DMS53 treated with DMSO at 0.1 percent for 48 hours (cell line): ENCODE results near the gene ACCS.

Experiments used
- DNase-seq: peaks from one replicate; lab custom pipeline; 2025; ENCODE audit not compliant: unreplicated experiment; lab: John Stamatoyannopoulos, UW

The ACCS gene

GRCh38 chr11:44128729-44129128 is 62.7 kb downstream of the ACCS start:
- DNase-seq: no peak

DNA sequence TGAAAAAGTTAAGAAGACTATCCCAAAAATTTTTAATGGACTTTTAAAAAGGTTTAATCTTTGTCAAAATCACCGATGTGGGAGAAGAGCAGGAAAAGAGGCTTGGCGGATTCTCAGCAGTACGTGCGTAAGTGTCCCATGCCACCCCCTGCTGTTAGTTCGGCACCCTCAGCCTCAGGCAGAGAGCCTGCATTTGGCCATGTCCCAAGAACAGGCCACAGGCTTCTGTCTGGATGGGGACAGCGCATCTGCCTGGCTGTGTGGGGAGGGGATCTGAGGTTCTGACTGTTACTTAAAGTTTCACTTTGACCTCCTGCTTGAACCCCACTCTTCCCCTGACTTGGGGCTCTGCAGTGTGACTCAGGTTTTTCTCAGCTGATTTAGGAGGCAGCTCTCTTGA is 64.7 kb downstream of the ACCS start:
- no peak for DNase-seq

GRCh38 chr11:44133335-44133946 is 67.4 kb downstream of the ACCS start:
- DNase-seq: no peak
